ENCODE results near the gene RBM19.

The RBM19 gene

DNA sequence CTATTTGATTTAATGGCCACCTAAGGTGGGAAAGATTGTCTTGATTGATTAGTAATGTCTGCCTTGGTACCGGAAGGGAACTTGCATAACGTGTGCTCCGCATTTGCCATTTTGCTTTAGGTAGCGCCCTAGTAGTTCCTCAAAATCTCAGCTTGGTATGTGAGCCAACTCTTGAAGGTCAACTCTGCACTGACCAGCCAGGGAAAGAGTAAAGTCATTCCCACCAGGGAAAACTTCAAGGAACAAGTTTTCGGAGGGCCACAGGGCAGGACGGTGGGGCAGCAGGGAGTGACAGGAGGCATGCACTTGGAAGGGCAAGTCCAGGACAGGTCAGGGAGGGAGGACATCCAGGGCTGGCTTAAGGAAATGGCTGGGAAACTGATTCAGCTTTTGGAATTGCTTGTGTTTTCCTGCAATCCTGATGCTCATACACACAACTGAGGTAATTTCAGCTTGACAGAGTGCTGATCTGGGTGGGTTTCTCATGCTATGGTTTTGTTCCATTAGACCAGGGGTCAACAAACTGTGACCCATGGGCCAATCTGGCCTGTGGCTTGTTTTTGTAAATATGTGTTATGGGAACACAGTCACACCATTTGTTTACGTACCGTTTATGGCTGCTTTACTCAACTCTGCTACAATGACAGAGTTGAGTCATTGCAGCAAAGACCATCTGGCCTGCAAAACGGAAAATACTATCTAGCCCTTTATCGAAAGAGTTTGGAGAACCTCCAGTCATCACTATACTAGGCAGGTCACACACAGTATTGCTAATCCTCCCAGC is 184.5 kb downstream of the RBM19 start:
- DNase-seq (ENCODE audit: low read depth, low spot score) = no peak
- no peak overlapping the region for H3K4me3 ChIP-seq (ENCODE audit: low read length)

DNA sequence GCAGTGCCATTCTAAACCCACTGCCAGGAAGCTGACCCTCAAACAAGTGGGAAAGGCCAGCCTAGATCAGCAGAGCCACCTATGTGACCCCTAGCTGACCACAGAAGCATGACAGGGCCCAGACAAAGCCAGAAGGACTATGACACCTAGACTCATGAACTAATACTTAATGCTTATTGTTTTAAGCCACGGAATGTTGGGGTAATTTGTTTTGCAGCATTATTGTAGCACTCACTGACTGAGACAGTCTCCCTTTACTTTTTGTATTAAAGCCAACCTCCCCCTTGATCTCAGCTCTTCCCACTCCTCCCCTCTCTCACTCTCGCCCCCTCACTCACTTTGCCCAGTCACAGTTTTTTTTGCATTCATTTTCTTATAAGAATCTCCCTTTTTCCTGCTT is 186.4 kb downstream of the RBM19 start:
- DNase-seq (ENCODE audit: low read depth, low spot score) = no peak

DNA sequence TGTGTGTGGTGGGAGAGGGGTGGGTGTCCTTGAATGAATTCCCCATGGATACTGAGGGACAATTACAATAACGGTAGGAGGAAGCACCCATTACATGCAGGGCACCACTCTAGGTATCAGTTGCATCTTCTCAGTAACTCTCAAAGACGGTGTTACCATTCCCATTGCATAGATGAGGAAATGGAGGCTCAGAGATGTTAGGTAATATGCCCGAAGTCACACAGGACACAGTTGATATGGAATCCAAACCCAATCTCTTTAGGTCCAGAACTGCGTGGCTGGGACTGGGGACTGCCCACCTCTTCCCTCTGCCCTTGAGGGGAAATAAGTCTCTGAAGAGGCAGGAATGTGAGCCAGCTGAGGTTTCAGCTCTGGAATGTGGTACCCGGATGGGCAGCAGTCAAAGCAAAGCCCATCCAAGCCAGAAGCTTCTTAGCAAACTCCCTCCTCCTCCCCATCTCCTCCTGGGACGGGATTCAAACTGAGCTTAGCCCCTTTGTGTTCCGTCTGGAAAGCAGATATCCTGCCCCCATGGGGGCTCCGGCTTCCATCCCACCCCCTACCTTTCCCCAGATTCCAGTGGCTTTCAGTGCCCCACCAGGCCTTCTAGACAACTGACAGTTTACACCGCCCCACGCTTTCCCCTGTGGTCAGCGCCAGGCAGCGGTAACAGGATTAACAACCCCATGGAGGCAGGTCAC is 187.5 kb downstream of the RBM19 start:
- no peak for DNase-seq (ENCODE audit: low read depth, low spot score)

More for the DNA sequence above, 186.4 kb downstream of the RBM19 start:
- no peak overlapping the region for H3K4me3 ChIP-seq (ENCODE audit: low read length)

DNA sequence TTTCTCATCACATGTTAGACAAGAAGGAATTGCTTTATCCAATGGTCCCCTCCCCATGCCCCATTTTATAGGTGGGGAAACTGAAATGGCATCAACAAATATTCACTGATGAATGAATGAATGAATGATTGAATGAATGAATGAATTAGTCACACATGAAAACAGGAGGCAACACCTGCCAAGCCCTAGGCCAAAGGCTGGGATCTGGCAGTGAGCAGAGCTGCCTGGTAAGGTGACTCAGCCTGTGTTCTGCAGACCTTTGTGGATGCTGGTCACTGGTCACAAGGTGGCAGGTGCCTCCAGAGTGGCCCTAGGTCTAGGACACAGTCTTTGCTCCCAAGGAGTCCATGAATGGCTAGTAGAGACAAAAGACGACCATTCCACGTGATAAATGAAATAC is 188.4 kb downstream of the RBM19 start:
- no peak for DNase-seq (ENCODE audit: low read depth, low spot score)
- H3K4me3 ChIP-seq (ENCODE audit: low read length) = no peak overlapping the region

More for the DNA sequence above, 187.5 kb downstream of the RBM19 start:
- H3K4me3 ChIP-seq (ENCODE audit: low read length) = no peak overlapping the region

DNA sequence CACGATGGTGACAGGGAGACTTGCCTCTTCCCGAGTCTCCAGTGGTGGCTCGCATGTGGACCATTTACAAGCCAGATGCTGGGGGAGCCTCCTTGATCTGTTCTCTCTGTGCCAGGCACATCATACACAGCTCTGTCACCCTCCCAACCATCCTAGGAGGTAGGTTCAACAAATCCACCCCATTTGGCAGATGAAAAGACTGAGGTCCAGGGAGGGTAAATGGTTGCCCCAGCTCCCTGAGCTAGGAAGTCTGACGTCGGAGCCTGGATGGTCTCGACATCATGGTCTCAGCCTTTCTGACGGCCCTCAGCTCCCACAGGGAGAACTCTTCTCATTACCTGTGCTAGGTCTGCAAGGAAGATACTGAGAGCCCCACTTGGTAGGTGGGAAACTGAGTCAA is 189.6 kb downstream of the RBM19 start:
- DNase-seq (ENCODE audit: low read depth, low spot score) = no peak
- H3K4me3 ChIP-seq (ENCODE audit: low read length) = no peak overlapping the region

DNA sequence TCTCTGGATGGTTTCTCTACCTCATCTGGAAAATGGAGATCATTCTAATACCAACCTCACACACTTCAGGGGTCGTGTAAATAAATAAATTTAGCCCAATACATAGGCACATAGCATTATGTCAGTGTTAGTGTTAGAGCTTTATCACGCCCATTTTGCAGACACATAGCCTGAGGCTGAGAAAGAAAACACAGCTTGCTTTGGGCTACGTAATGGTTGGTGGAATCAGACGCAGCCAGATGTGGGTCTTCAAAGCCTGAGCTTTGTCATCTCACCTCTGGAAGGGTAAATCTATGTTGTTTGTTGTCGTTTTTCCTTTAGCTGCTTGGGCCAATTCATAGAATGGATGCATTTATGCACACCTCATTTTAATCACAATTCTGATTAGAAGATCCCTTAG is 191.6 kb downstream of the RBM19 start:
- no peak overlapping the region for H3K4me3 ChIP-seq (ENCODE audit: low read length)
- DNase-seq (ENCODE audit: low read depth, low spot score) = no peak

DNA sequence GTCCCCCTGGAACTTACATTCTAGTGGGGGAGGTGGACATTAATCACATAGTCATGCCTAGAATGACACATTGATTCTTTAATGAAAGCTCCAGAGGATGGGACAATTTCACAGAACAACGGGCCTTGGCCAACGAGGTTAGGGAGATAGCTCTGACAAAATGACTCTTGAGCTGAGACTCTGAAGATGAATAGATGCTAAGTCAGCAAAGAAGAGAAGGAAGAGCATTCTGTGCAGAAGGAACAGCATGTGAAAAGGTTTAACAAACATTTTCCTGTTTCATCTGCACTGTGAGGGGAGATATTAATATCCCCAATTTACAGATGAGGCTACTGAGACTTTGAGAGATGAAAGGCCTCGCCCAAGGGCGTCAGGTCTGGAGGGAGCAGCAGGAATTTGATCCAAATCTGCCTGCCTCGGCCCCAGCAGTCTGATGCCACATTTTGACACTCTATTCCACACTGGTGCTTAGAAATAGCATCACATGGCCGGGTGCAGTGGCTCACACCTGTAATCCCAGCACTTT is 193.6 kb downstream of the RBM19 start:
- DNase-seq (ENCODE audit: low read depth, low spot score) = no peak
- H3K4me3 ChIP-seq (ENCODE audit: low read length) = no peak overlapping the region

DNA sequence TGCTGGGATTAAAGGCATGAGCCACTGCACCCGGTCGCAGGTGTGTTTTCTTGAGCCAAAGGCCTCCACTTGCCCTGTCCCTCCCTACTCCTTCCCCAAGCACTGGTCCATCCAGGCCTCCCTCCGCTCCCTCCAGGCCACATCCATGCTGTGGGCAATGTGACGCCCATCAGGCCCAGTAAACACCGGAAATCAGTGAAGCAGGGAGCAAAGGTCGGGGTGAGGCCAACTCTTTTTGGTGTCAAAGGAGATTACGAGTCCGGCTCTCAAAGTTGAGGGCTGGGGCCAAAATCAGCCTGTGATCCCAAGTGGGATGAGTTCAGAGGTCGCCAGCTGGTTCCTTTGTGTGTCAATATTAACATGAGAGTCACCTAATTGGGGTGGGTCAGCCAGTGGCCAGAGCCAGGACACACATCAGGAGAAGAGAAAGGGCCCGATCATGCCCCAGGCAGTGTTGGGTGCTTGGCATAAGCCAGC is 195.7 kb downstream of the RBM19 start:
- DNase-seq (ENCODE audit: low read depth, low spot score) = no peak
- H3K4me3 ChIP-seq (ENCODE audit: low read length) = no peak overlapping the region

DNA sequence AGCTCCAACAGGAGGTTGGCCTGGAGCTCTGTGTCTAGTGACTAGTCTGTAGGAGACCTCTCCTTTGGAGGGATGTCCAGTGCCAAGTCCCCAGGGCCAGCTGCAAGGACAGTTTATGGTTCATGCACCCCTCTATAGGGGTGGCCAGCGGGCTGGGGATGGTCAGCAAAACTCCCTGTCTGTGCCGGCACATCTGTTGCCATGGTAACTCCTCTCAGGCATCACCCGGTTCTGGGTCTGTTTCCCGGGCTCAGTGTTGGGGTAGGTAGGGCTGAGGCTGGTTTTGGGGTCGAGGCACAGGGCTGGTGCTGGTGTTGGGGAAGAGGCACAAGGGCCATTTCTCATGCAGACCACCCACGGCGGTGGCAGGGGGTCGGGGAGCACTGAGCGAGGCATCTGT is 196.8 kb downstream of the RBM19 start:
- no peak overlapping the region for H3K4me3 ChIP-seq (ENCODE audit: low read length)
- DNase-seq (ENCODE audit: low read depth, low spot score) = no peak

DNA sequence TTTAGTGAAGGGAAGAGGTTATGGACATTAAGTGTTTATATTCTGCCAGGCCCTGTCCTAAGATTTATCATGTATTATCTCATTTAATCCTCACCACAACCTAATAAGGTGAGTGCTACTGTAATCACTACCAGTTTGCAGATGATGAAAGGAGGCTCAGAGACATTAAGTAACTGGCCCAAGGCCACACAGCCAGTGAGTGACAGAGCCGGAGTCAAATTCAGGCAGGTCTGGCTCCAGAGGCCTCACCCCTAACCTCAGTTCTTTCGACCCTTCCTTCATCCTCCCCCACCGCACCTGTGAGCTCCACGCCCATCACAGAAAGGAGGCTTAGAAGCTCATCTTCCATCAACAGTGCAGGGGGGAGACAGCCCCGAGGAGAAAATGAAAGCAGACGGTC is 197.3 kb downstream of the RBM19 start:
- DNase-seq (ENCODE audit: low read depth, low spot score) = no peak

DNA sequence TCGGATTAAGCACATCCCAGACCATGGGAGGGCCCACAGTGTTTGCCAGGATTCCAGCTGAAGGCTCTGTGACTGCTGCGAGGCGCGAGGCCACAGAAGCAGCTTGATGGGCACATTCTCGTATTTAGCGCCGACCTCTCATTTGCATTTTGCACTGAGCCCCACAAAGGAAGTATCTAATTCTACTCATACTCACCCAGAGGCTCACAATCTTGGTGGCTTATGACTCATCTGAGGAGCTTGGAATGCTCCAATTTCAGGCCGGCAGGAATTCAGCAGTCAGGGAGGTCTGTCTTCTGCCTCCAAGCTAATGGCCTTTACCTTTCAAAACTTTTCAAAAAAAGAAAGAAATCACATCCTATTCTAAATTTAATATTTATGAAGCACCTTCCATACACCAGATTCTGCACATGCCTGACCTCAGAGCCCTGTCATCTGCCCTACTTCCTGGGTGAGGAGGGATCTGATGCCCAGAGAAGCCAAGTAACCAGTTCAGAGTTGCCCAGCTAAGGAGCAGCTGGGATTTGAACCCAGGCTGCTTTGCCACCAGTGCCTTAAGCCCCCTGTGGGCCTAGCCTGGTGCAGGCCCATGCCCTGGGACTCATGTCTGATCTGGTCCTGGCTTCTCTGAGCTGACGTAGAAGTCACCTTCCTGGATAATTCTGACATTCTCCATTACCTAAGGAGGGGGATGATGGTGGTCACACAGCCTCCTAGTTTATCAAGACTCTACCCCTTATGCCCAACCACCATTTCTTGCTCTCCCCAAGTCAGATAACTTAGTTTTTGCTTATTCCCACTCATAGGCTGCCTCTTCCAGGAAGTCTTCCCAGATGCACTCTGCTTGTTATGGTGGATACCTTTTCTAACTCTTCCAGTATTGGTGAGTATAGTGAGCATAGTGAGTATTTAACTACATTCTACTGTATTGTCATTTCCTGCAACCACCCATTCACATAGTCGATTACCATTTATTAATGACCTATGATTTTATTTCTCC is 198.9 kb downstream of the RBM19 start:
- H3K4me3 ChIP-seq (ENCODE audit: low read length) = no peak overlapping the region
- no peak for DNase-seq (ENCODE audit: low read depth, low spot score)

More for the DNA sequence above, 197.3 kb downstream of the RBM19 start:
- no peak overlapping the region for H3K4me3 ChIP-seq (ENCODE audit: low read length)

All from Jurkat, Clone E6-1 (cell line).